HG03378 (cell line): ENCODE data around the gene MAD2L1.

Source experiments
- ATAC-seq: cut with Tn5 transposase; IDR thresholded peaks from one replicate; pipeline ENCODE4 v1.9.1; 2021; ENCODE audit warnings: mild to moderate bottlenecking, moderate library complexity; ENCODE audit not compliant: unreplicated experiment

The MAD2L1 gene

DNA sequence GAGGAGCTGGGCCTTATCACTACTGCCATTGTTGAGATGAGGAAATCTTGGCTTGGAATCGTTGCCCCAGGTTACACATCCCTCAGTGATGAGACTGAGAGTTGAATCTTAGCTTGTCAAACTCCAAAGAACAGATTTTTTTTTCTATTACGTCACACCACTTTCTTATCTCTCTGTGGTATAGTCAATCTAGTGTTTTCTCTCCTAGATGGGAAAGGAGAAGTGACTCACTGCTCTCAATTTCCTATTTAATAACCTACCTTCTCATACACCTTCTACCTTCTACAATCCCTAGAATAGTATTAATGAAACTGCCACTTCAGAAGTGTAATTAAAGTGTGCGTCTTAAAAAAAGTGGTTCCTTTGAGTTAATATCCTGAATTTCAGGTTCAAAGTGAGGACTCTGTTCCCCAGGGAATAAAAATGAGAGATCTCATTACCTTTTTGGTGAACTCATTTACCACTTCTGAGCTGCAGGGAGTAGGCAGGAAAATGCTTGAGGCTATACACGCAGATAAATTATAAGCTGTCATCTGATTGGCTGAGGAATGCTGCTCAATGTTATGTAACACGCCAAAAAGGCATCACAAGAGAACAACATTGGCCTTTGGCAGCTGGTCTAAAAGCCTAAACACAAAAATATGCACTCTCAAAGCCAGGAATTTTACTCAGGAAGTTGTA is 59.3 kb downstream of the MAD2L1 start:
- ATAC-seq = no peak
